Measurements from ENCODE around the gene SPCS2. TPM values are rescaled to one million over a fixed set of nuclear protein-coding genes. Genes with fewer than 3 reads are reported as not detected.

The SPCS2 gene
- total and polyA plus RNA-seq, 2 donors (not counting 3 experiments of a cell fraction or from before 2014, with no cell fraction given): 88.9 to 140 TPM

DNA sequence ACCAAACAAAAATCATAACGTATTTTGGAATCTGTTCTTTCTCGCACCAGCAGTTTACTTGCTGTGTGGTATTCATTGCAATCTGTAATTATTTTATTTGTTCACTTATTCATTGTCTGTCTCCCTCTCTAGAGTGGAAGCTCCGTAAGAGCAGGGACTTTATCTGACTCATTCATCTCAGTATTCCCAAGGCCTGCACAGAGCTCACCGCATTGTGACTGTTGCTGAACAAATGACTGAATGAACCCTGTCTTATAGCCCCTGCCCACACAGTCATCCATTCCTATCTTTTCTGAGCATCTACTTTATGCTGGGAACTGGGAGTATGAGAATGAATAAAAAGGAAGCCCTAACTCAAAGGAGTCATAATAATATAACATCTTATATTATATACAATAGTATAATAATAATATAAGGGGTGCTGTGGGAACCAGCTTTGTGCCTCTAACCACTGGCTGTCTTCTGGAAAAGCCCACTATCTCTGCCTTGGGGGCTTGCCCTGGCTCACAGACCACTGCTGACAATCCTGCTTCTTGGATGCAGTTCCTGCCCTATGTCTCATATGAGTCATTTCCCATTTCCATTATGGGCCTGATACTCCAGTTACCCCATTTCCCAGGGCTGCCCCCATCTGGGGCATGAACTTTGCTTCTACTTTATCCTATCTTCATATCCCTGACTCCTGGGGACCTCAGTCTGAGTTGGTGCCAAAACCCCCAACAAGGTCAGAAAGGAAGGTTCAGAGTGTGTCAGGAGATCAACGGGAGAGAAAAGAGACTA, 11.2 kb upstream of the SPCS2 start:
- Histone ChIP-seq H3K27me3 (ENCODE audit: control insufficient read depth in 2 of 2, insufficient read depth in 2 of 2, low read length in 2 of 2) (no peaks in the 10 kb centered on the region), H3K4me3 (replicated peaks in 1 of 3; ENCODE audit: insufficient read depth in 1 of 3, low read depth in 1 of 3, low read length in 3 of 3) (no peak overlapping the region), H3K36me3 (ENCODE audit: control insufficient read depth in 2 of 2, extremely low read depth in 1 of 2, insufficient read depth in 2 of 2, low read length in 2 of 2) (peaks cover 4 to 6% of the 10 kb centered on the region in 2 experiments), H3K9me3 (replicated peaks; ENCODE audit: control insufficient read depth, insufficient read depth, low read length) (no peaks in the 10 kb centered on the region), H2AFZ (ENCODE audit: low read depth, low read length) (no peak overlapping the region), H3K9me1 (replicated peaks; ENCODE audit: control insufficient read depth, extremely low read depth, insufficient read depth, low read length) (no peaks in the 10 kb centered on the region), H3K4me2 (ENCODE audit: insufficient read depth, low read length) (peak overlapping the region; percentile 60), H3K9ac (replicated peaks; ENCODE audit: extremely low read depth, insufficient read depth, low read length) (peak overlapping the region; percentile 8), H3K79me2 (ENCODE audit: control insufficient read depth, insufficient read depth, low read length) (no peaks in the 10 kb centered on the region), H3K27ac (ENCODE audit: insufficient read depth, low read depth, low read length) (peak overlapping the region; percentile 70), H3K4me1 (ENCODE audit: control insufficient read depth, extremely low read depth, insufficient read depth, low read length) (peaks cover 24% of the 10 kb centered on the region), H4K20me1 (replicated peaks; ENCODE audit: control insufficient read depth, extremely low read depth, insufficient read depth, low read length) (no peaks in the 10 kb centered on the region)
- TF ChIP-seq, protein P1, sequence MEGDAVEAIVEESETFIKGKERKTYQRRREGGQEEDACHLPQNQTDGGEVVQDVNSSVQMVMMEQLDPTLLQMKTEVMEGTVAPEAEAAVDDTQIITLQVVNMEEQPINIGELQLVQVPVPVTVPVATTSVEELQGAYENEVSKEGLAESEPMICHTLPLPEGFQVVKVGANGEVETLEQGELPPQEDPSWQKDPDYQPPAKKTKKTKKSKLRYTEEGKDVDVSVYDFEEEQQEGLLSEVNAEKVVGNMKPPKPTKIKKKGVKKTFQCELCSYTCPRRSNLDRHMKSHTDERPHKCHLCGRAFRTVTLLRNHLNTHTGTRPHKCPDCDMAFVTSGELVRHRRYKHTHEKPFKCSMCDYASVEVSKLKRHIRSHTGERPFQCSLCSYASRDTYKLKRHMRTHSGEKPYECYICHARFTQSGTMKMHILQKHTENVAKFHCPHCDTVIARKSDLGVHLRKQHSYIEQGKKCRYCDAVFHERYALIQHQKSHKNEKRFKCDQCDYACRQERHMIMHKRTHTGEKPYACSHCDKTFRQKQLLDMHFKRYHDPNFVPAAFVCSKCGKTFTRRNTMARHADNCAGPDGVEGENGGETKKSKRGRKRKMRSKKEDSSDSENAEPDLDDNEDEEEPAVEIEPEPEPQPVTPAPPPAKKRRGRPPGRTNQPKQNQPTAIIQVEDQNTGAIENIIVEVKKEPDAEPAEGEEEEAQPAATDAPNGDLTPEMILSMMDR (IDR thresholded peaks at IDR 0.05; ENCODE audit: extremely low read depth in 1 of 2, insufficient read depth in 1 of 2, low read depth in 1 of 2, low read length in 2 of 2): no peak
- TF ChIP-seq FOS (IDR thresholded peaks at IDR 0.05; ENCODE audit: borderline replicate concordance, insufficient read depth, low read length): peak; percentile 77
- TF ChIP-seq EZH2 (IDR thresholded peaks at IDR 0.05; ENCODE audit: borderline replicate concordance, low read depth, low read length, severe bottlenecking): no peak
- TF ChIP-seq POLR2AphosphoS5 (IDR thresholded peaks at IDR 0.05; ENCODE audit: insufficient read depth, low read depth, low read length): peak; percentile 46
- peak; percentile 50 for TF ChIP-seq GATA2 (IDR thresholded peaks at IDR 0.05; ENCODE audit: insufficient read depth, insufficient read length, low read depth, low read length)
- TF ChIP-seq MYC (IDR thresholded peaks at IDR 0.05; ENCODE audit: low read depth, low read length): no peak
- TF ChIP-seq, protein P2, sequence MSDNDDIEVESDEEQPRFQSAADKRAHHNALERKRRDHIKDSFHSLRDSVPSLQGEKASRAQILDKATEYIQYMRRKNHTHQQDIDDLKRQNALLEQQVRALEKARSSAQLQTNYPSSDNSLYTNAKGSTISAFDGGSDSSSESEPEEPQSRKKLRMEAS (IDR thresholded peaks at IDR 0.05; ENCODE audit: insufficient read depth, insufficient read length): no peak
- TF ChIP-seq JUN (IDR thresholded peaks at IDR 0.05; ENCODE audit: borderline replicate concordance, insufficient read depth, insufficient read length, low read depth): peak; percentile 54
- TF ChIP-seq POLR2A (IDR thresholded peaks at IDR 0.05; ENCODE audit: low read depth, low read length): no peak
- intact Hi-C loops (cut with micrococcal nuclease): no loop called here
- no TSS peak for BruUV-seq (replicated peaks)
- dilution Hi-C loops (cut with MboI; ENCODE audit: extremely low pct_ligation_motif_present, low sequenced_read_pairs): no loop called here
- POLR2A ChIA-PET: interaction anchor here (1.0 kb wide), 1 partner anchor 11 kb away, joined by 3 read pairs; the partner anchor contains the start of genes SPCS2 and XRRA1
- DNase-seq (ENCODE audit: low read depth, low spot score): peak; percentile 71
- CTCF ChIA-PET: interaction anchor here (0.9 to 1.9 kb wide), 10 partner anchors 11 to 267 kb away, joined by 3 to 10 read pairs (median 4); partner anchors contain the start of genes SPCS2 and XRRA1
- peak; percentile 82 for FAIRE-seq
